EL (cell line): Measurements from ENCODE around the gene HINT2.
A peak's percentile ranks its signal among the peaks of the same experiment; 100 is the strongest.

Experiments used
- DNase-seq: peaks from one replicate; pipeline ENCODE4 v3.0.0-alpha.2; 2016

HINT2 gene

DNA sequence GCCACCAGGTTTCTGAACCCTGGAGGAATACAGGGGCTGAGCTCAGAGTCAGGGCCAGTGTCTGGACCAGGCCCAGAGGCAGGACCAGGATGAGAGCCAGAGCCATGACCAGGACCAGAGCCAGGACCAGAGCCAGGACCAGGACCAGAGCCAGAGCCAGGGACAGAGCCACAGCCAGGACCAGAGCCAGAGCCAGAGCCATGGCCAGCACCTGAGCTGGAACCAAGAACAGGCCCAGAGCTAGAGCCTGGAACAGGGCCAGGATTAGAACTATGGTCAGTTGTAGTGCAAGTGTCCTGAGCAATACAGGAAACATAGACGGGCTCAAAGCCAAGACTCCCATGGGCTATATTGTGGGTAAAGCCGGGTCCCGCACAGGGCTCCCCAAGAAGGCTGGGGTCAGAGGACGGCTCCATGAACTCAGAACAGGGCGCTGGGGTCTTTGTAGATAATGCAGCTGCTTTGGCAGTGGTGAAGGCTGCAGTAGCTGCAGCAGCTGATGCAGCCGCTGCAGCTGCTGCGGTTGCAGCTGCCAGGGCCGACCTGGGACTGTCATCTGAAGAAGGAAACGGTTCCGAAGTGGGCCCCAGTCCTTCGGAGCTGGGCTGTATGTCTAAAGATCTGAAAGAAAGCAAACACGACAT is 3.3 kb downstream of the HINT2 start:
- peak; percentile 30 for DNase-seq

- no peak for DNase-seq
Measured at GRCh38 chr9:35810122-35810521, 4.7 kb downstream of the HINT2 start.

DNA sequence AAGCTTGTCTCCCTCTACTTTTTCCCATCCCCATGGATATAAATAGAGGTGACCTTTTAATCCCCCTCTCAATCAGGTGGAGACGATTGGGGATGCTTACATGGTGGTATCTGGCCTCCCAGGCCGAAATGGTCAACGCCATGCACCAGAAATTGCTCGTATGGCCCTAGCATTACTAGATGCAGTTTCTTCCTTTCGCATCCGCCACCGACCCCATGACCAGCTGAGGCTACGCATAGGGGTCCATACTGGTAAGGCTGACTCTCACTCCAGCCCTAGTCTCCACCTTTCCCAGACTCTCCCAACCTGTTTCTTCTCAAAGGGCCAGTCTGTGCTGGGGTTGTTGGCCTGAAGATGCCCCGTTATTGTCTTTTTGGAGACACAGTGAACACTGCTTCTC is 6.4 kb downstream of the HINT2 start:
- no peak for DNase-seq

- DNase-seq: no peak
Measured at GRCh38 chr9:35806101-35806500, 8.7 kb downstream of the HINT2 start.

DNA sequence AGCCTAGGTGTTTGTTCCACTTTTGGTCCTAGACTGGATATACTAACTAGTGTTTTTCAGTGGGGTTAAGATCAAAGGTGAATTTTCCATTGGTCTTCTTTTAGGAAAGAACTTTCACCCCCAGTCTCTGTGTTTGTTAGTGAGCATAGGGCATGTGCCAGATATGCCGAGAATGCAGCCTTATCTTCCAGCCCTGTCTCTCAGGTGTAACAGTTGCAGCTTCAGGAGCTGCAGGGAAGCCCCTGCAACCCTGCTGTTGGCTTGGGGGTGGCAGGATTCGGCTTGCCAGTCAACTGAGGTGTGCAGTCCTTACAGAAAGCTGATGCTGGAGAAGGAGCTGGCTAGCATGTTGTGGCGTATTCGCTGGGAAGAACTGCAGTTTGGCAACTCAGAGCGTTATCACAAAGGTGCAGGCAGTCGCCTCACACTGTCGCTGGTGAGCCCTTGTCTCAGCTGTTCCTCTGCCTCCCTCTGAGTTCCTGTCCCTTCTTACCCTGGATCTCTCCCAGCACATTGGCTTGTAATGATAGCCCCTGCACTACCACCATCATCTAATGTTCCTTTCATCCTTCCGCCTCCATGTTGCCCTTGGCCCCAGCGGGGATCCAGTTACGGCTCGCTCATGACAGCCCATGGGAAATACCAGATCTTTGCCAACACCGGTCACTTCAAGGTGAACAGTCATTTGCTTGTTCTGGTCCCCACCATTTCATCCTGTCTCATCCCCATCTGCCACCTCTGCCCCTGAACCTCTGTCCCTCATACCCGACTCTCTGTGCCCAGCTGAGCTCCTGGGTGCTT is 13.3 kb downstream of the HINT2 start:
- no peak for DNase-seq

GRCh38 chr9:35800530-35800929 is 14.3 kb downstream of the HINT2 start:
- no peak for DNase-seq

GRCh38 chr9:35798658-35799374 is 16.0 kb downstream of the HINT2 start:
- peak; percentile 77 for DNase-seq

GRCh38 chr9:35797311-35798109 is 17.3 kb downstream of the HINT2 start:
- DNase-seq: no peak

- no peak for DNase-seq
Measured at GRCh38 chr9:35795695-35796094, 19.1 kb downstream of the HINT2 start.

- no peak for DNase-seq
Measured at GRCh38 chr9:35793461-35793860, 21.4 kb downstream of the HINT2 start.

DNA sequence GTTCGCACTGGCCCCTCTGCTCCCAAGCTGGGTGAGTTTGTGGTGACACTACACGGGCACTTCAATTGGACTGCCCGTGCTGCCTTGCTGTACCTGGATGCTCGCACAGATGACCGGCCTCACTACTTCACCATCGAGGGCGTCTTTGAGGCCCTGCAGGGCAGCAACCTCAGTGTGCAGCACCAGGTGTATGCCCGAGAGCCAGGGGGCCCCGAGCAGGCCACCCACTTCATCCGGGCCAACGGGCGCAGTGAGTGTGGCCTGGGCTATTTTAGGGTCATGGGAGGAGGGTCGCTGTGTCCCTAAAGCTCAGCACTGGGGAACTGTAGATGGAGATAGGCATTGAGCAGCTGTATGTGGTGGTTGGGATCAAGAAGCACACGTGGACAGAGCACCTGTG is 22.0 kb downstream of the HINT2 start:
- no peak for DNase-seq

GRCh38 chr9:35792024-35792813 is 22.6 kb downstream of the HINT2 start:
- no peak for DNase-seq

- DNase-seq: peak; percentile 49
Measured at GRCh38 chr9:35791297-35791921, 23.4 kb downstream of the HINT2 start, which contains the start of gene NPR2. Gene NPR2 (plus strand): TSS chr9:35791591. CDS start chr9:35792409, 818 bp downstream.

DNA sequence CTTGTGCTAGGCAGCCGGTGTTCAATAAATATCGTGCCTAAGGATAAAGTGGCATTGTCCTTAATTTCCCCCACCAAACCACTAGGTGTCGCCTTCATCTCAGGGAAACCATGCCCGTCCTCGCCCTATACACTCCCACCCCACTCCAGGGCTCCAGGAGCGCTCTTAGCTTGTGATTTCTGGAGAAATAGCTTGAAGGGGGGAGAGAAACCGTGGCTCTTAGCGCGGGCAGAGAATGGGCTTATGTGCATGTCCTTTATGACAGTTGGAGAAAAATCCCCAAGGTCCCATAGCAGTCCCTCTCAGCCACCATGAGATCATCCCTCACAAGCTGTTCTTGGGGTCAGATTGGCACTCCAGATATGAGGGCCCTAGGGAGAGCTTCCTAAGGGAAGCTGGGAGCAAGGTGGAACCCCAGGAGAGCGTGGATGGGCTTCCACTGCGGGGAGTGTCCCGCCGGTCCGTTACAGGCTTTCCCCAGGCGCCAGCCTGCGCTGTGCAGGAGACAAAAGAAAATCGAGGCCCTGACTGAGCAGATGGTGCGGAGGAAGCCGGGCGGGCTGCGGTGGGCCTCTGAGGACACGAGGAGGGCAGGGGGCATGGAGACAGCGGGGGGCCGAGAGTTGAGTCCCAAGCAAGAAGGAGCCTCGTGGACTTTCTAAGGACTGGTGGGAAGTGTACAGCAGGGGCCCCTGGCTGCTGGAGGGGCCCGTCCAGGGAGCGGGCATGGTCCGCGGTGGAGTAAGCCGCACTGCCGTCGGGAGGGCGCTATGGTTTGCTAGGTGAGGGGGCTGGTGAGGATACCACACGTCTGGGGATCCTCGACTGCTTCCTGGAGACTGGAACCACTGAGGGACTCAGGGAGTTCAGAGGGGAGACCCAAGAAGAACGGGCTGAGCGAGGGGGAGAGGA is 24.2 kb downstream of the HINT2 start:
- DNase-seq: peak; percentile 87

DNA sequence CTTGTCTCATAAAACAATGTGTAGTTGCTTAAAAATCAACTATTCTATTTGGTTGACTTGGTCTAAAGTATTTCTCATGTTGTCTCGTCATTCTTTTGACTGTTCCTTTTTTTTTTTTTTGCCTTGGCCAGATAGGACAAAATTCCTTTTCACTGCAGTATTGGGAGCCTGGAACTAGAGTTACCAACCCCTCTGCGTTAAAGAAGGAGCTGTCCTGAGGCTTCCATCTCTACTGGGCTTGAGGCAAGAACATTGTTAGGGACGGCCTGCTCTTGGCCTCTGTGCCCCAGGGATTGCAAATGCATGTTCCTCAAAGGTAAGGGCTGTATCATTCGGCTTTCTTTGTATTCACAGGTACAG is 24.8 kb downstream of the HINT2 start:
- DNase-seq: no peak

- DNase-seq: no peak
Measured at GRCh38 chr9:35789541-35789940, 25.3 kb downstream of the HINT2 start.

DNA sequence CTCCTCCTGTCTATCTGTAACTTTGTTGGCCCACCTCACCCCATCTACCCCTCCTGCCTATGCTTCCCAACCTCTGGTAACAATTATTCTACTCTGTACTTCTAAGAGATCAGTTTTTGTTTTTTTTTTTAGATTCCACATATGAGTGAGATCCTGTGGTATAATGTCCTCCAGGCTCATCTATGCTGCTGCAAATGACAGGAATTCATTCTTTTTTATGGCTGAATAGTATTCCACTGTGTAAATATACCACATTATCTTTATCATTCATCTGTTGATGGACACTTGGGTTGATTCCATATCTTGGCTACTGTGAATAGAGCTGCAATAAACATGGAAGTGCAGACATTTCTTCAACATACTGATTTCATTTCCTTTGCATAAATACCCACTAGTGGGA is 31.4 kb downstream of the HINT2 start:
- no peak for DNase-seq

GRCh38 chr9:35781066-35781465 is 33.8 kb downstream of the HINT2 start:
- DNase-seq: no peak

GRCh38 chr9:35778496-35778895 is 36.3 kb downstream of the HINT2 start:
- DNase-seq: no peak

DNA sequence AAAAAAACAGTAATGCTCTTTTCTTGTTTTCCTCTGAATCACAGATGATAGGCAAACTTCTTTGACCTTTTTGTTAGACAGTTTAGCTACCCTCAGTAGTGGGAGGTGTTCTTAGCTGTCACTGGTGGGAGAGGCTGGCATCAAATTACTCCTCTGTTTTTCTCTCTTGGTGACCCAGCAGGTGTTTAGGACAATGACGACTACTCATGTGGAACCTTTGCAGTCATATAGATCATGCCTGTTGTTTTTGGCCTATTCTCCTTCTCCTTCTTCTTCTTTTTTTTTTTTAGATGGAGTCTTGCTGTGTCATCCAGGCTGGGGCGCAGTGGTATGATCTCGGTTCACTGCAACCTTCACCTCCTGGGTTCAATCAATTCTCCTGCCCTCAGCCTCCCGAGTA is 38.8 kb downstream of the HINT2 start:
- DNase-seq: no peak
